ENCODE measurements around the gene SLC13A2.

Gene SLC13A2

GRCh38 chr17:28494445-28495188, 21.2 kb downstream of the SLC13A2 start:
- DNase-seq (ENCODE audit: low spot score), result peak; percentile 71

- DNase-seq (ENCODE audit: low spot score), result no peak
These were observed 22.2 kb downstream of the SLC13A2 start for GRCh38 chr17:28495635-28496034.

- DNase-seq (ENCODE audit: low spot score), result no peak
These were observed 24.5 kb downstream of the SLC13A2 start for GRCh38 chr17:28497931-28498330.

GRCh38 chr17:28498652-28499363, 25.4 kb downstream of the SLC13A2 start:
- no peak for DNase-seq (ENCODE audit: low spot score)

- no peak for DNase-seq (ENCODE audit: low spot score)
These were observed 25.9 kb downstream of the SLC13A2 start for GRCh38 chr17:28499364-28499664.

- DNase-seq (ENCODE audit: low spot score), result no peak
These were observed 26.4 kb downstream of the SLC13A2 start for GRCh38 chr17:28499684-28500357.

GRCh38 chr17:28500712-28501379, 27.4 kb downstream of the SLC13A2 start:
- no peak for DNase-seq (ENCODE audit: low spot score)

GRCh38 chr17:28501421-28502284, 28.2 kb downstream of the SLC13A2 start:
- no peak for DNase-seq (ENCODE audit: low spot score)

GRCh38 chr17:28503420-28503819, 30.0 kb downstream of the SLC13A2 start:
- DNase-seq (ENCODE audit: low spot score), result no peak

- no peak for DNase-seq (ENCODE audit: low spot score)
These were observed 32.7 kb downstream of the SLC13A2 start, which contains the start of gene FOXN1 for GRCh38 chr17:28505986-28506665. FOXN1 (plus strand) TSS chr17:28506348; CDS start chr17:28523970, 17,622 bp downstream.

GRCh38 chr17:28506763-28507487, 33.5 kb downstream of the SLC13A2 start:
- no peak for DNase-seq (ENCODE audit: low spot score)

GRCh38 chr17:28507567-28508203, 34.2 kb downstream of the SLC13A2 start:
- DNase-seq (ENCODE audit: low spot score), result no peak

GRCh38 chr17:28508211-28508724, 34.8 kb downstream of the SLC13A2 start:
- DNase-seq (ENCODE audit: low spot score), result no peak

GRCh38 chr17:28509789-28510188, 36.3 kb downstream of the SLC13A2 start:
- DNase-seq (ENCODE audit: low spot score), result no peak

GRCh38 chr17:28511858-28512461, 38.5 kb downstream of the SLC13A2 start:
- no peak for DNase-seq (ENCODE audit: low spot score)

- no peak for DNase-seq (ENCODE audit: low spot score)
These were observed 40.0 kb downstream of the SLC13A2 start for GRCh38 chr17:28513476-28513875.

- DNase-seq (ENCODE audit: low spot score), result no peak
These were observed 41.1 kb downstream of the SLC13A2 start for GRCh38 chr17:28514561-28515002.

- no peak for DNase-seq (ENCODE audit: low spot score)
These were observed 42.1 kb downstream of the SLC13A2 start for GRCh38 chr17:28515518-28515917.

GRCh38 chr17:28518132-28518531, 44.7 kb downstream of the SLC13A2 start:
- no peak for DNase-seq (ENCODE audit: low spot score)
